GM19467 (cell line): ENCODE results near the gene FBF1.
"Not testable (repeated sequence)": the region's sequence is repeated elsewhere in the genome, so short reads cannot be mapped to it uniquely, and the experiment has no call there.

ENCODE experiments used
- ATAC-seq: cut with Tn5 transposase; IDR thresholded peaks from one replicate; pipeline ENCODE4 v1.9.1; 2021; ENCODE audit warnings: mild to moderate bottlenecking, moderate library complexity; ENCODE audit not compliant: unreplicated experiment

The FBF1 gene

DNA sequence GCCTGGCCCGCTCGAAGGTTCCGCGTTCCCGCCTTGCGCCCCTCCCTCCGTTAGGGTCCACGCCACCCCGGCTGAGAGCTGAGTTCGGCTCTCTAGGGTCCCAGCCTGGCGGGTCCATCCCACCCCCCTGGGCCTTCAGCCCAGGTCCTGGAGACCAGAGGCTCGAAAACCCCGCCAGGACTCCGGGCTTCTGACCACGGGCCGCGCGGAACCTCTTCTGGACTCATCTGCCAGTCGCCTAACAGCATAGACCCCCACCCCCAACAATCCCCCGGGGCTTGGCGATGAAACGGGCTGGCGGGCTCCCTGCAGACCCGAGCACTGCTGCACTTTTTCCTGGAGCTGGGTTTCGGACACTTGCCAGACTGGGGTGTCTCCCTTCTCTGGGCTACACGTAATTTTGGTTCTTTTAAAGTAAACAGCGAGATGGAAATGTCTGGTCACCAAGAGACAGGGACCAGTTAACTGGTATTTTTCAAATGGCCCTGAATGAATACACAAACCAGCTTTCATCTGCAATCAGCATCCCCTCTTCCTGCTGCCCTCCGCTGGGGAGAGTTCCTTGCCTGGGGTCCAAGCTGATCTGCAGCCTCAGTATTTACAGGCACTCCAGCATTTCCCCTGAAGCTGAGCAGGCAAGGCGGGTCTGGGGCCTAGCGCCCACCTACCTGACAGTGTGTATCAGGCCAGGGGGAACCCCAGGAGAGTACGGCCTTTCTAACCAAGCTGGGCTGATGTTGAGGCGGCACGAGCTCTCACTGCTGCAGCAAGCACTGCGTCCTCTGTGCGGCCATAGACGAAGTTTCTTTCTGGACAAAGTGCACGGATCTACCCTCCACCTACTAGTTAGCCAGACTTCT is 43.5 kb downstream of the FBF1 start:
- ATAC-seq: peak; percentile 14

DNA sequence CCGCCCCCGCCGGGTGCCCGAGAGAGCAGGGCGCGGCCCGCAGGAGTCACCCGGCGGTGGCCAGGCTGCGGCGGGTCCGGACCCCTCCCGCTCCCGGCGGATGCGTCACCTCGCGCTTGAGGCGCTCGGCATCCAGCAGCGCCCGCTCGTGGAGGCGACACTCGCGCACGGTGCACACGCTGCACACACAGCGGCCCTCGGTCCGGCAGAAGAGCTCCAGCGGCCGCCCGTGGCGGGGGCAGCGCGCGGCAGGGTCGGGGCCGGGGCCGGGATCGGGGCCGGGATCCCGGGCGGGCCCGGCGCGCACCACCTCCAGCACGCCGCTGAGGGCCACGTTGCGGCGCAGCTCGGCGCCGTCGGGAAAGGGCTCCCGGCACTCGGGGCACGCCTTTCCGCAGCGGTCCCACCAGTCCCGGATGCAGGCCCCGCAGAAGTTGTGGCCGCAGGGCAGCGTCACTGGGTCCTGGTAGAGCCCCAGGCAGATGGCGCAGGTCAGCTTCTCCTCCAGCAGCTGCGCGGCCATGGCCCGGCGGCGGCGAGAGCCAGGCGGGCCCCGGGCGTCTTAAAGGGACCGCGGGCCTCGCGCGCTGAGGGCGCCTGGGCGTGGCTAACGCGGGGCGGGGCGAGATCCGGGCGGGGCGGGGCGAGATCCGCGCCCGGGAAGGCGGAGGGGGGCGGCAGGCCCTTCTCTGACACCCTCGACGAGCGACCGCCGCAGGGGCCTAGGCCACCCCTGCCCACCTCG is 44.3 kb downstream of the FBF1 start, which contains the start of gene TRIM65:
TSS of gene TRIM65 (minus strand) at position 537 of the 745 bp plus-strand sequence. CDS start at position 523, 14 bp downstream.
- peak; percentile 44 for ATAC-seq

DNA sequence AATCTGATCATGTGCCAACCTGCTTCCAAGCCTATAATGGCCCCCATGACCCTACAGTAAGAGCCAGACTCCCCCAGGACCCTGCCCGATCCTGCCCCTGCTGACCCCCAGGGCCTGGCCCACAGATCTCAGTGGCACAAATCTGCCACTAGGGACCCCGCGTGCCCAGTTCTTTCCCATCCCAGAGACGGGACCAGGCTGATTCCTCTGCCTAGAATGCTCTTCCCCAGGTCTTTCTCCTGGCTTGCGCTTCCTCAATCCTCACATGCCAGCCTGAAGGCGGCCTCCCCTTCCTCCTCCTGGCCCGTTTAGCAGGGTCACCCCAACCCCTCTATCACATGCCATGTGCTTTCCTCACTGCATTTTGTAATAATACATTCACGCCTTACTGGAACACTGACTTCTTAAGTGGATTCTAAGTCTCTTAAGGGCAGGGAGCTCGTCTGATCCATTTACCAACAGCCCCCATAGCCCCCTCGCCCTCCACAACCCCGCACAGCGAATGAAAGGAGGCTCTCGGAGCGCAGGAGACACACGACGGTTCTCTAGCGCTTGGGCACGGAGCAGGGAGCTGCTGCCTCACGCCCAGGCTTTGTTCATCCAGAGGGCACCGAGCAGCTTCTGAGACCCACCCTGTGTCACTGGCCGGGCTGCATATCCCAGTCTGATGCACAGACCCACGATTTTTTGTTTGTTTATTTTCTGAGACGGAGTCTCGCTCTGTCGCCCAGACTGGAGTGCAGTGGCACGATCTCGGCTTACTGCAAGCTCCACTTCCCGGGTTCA is 45.3 kb downstream of the FBF1 start:
- ATAC-seq: no peak

DNA sequence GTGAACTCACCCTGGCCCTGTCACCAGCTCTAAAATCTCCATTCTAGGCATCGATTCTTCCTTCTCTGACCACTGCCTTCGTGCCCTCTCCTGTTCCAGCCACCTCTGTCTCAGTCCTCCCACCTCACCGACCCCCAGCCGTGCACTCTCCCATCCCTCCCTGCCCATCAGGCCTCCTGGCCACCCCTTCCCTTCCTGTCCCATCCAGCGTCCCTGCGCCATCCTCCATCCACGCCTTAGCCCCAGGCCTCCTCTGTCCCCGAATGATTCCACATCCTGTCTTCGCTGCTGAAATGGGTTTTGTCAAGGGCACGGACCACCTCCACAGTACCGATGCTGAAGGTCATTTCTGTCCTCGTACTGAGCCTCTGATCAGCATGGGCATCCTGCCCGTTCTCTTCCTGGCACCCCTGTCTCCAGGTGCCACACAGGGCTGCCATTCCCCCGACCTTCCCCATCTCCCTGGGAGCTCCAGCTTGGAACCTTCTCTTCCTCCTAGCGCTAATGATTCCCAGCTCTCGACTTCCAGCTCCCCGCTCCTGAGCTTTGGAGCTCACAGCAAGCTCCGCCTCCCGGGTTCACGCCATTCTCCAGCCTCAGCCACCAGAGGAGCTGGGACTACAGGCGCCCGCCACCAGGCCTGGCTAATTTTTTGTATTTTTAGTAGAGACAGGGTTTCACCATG is 46.7 kb downstream of the FBF1 start:
- no peak for ATAC-seq

DNA sequence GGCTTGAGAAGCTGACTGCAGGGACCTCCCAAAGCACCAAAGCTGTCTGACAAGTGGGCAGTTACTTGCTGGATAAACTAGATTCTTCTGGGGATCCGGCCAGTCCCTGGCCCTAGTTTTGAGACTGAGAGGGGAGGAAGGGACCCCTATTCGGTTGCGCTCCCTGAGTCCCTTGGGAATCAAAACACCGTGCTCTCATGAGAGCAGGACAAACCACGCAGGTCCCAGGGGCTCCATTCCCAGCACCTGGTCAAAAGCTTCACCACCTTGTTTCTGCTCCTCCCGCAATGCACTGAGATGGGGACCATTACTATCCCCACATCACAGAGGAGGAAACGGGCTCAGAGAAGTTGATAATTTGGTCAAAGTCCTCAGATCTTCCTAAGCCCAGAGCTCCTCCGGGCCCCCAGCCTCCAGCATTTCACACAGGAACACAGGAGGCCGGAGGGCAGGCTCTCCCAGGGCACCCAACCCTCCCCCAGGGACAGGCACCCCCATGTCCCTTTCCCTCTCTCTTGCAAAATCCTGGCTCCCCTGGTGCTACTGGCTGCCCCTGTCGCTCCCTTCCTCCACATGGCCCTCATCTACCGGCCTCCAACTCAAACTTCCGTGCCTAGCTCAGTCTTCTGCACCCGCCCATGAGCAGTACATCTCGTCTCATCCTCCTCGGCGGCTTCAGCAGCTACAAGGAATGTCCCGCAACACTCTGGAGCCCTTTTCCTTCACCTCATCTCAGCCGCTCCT is 47.4 kb downstream of the FBF1 start:
- ATAC-seq: no peak

DNA sequence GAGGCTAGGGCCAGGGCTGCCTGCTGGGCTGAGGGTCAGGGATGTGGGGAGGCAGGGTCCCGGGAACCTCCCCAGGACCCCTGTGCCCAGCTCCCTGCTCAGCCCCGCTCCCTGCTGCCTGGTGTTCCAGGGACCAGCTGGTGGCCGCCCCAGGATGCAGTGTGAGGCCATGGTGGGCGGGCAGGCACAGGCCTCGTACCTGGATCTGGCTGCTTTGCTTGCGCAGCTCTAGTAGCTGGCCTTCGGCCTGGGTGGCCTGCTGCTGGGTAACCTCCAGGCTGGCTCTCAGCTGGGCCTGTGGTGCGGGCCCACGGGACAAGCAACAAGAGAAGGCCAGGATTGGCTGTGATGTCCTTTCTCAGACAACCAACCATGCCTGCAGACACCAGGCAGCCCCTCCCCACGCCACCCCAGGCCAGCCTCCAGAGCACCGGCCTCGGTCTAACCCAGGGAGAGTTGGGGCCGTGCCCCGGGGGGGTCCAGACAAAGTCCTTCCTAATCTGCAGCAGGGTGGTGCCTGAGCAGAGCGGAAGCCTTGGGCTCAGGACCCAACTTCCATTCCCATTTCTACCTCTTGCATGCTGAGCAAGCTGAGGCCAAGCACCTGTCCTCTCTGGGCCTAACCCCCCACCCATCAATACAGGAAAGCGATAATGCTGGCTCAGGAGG is 48.2 kb downstream of the FBF1 start:
- no peak for ATAC-seq

DNA sequence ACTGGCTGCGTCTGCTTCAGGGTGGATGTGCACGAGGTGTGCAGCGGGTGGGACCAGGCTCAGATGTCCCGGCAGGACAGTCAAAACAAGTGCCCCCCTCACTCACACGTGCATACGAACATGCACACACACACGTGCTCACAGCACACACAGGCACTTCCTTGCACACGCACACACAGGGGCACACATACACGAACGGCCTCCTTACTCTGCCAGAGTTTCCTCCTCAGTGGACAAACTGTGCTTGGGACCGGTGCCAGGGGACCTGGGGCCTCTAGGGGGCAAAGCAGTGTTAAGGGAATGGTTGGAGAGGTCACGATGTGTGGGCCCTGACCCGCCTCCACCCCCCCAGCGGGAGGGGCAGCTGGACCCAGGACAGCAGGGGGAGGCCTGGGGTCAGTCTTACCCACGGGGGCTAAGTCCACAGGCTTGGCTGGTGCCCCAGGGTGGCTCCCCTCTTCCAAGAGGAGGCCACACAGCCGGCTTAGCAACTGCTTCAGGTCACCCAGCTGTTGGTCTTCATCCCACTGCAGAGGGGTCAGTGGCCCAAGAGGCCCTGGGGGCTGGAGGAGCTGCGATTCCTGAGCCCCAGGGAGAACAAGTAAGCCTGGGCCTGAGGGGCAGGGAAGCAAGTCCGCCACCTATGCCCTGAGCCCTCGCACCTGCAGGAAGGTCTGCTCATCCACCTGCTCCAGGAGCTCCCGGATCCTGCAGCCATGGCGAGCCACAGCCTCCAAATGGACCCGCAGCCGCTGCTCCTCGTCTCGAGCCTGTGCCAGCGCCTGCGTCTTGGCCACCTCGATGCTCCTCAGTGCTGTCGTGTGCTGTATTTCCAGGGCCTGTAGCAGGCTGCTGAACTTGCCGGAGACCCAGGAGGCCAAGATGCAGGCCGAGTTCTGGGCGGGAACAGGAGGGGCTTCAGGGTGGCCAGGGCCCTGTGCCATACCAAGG is 49.0 kb downstream of the FBF1 start:
- no peak for ATAC-seq

DNA sequence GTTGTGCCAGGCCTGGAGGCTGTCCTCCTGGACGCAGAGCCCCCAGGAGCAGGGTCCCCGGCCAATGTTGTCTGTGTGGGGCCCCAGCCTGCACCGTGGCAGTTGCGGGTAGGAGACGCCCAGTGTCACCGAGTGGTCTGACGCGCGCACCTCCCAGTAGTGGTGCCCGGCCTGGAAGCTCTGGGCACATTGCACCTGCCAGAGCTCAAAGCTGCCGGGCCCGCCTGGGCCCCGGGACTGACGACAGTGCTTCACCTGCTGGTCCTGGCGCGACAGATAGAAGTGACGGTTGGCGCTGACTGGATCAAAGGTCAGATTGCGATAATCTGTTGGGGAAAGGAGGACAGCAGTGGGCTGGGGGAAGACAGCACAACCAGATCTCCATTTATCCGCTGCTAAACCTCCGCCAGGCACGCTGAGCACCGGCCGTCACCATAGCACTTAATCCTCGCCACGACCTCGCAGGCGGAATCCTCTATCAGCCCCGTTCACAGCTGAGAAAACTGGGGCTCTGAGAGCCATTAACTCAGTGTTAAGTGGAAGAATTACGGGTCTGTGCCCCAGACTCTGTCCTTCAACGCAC is 49.7 kb downstream of the FBF1 start:
- ATAC-seq: no peak

DNA sequence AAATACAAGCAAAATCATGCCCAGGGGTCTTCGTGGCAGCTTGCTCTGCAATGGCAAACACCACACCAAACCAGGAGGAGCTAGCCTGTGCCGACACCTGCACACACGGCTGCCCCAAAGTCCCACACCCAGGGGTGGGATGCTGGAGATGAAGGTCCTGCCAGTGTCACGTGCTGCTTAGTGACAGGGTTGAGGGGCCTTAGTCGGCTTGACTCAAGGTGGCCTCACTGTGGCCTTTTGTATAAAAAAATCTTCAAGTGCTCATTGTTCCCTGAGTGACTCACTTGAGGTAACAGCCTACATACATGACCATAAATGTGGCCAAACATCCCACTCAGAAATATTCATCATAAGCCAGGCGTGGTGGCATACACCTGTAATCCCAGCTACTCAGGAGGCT is 51.4 kb downstream of the FBF1 start:
- no peak for ATAC-seq

DNA sequence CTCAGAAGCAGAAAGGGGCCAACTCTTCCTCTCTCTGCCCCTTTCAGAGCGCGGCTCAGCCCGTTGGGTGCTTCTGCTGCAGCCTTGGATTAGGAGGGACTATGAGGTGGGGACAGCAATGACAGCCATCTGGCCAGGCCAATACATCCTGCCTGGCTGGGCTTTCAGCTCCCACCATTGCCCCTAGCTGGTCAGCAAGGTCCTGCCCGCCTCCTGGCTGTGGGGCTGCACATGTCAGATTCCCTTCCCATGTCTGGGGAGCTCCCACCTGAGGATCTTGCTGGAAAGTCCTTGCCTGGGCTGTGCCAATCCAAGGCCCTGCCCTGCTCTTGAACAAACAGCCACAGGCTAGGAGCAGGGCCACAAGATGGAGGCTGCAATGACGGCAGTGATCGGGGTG is 52.4 kb downstream of the FBF1 start:
- ATAC-seq: no peak

DNA sequence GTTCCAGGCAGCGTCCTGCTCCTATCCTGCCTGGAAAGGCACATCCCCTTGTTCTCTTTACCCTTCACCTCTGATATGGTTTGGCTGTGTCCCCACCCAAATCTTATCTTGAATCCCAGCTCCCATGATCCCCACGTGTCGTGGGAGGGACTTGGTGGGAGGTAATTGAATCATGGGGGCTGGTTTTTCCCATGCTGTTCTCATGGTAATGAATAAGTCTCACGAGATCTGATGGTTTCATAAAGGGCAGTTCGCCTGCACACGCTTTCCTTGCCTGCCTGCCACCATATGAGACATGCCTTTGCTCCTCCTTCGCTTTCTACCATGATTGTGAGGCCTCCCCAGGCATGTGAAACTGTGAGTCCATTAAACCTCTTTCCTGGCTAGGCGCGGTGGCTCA is 55.0 kb downstream of the FBF1 start:
- not testable (repeated sequence) for ATAC-seq

DNA sequence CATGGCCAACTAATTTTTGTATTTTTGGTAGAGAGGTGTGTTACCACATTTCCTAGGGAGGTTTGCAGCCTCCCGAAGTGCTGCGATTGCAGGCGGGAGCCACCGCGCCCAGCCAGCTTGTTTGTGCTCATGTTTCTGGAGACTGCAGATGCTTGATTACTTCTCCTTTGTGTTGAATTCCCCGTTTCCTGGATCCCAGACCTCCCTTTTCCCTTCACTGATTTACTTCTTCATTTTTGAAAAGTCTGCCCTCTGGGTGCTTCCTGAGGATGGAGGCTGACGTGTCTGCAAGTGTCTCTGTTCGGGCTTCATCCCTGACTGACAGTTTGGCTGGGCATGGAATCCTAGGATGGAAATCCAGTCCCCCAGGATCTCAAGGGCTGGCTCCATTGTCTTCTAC is 55.4 kb downstream of the FBF1 start:
- ATAC-seq: no peak

DNA sequence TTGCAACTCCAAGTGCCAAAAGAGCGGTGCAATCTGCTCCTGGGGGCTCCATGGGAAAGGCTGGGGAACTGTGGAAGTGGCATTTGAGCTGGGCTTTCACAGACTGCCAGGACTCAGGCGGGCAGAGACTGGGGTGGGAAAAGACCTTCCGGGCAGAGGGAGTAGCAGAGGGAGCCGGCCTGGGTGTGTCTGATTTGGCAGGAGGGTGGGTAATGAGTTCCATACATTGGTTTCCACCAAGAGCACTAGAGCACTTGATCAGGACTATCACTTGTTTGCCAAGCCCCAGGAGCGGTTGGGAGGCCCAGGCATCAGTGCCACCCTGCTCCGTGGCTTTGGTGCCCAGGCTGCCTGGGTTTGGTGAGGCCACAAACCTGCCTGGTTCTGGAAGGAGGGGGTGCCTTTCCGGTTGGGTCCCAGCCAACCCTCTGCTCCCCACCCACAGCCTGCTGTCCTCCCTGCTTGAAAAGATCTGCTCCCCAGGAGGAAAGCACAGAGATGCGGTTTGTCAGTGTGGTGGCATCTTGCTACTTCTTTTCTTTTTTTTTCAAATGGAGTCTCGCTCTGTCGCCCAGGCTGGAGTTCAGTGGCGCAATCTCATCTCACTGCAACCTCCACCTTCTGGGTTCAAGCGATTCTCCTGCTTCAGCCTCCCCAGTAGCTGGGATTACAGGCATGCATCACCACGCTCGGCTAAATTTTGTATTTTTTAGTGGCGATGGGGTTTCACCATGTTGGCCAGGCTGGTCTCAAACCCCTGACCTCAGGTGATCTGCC is 59.0 kb downstream of the FBF1 start:
- no peak for ATAC-seq

DNA sequence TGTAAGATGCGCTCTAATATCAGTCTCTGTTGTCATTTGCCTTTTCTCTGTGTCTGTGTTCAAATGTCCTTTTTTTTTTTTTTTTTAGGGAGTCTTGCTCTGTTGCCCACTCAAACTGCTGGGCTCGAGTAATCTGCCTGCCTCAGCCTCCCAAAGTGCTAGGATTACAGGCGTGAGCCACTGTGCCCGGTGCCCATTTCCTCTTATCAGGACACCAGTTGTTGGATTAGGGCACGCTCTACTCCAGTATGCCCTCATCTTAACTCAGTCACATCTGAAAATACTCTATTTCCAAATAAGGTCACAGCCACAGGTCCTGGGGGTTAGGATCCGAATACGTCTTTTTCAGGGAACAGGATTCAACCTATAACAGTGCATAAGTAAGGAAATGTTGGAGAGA is 60.6 kb downstream of the FBF1 start:
- no peak for ATAC-seq

DNA sequence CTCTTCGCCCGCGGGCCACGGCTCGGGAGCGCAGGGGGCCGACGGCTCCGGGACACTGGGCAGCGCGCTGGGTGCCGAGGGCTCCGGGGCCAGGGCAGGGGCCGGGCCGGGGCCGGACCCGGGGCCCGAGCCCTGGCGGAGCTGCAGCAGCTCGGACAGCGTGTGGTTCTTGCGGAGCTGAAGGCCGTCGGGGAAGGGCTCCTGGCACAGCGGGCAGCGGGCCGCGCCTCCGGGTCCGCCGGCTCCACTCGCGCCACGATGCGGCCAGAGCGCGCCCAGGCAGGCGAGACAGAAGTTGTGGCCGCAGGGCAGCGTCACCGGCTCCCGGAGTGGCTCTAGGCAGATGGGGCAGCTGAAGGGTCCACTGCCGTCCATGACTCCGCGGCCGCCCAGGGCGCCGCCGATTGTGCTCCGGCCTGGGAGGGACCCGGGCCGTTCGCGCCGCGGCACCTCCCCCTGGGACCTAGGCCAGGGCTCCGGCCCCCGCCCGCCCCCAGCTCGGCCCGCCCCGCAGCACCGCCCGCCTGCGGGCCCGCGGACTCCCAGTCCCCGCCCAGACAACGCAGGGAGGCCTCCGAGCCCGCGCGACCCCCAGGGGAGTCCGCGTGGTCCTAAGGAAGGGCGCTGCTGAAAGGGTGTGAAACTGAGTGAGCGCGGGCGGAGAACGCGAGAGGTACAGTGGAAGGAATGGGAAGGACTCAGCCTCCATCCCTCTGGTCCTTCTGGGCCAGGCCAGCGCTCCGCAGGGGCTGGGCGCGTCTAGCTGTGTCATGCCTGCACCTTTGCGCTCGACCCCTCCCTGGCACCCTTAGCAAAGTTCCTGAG is 62.5 kb downstream of the FBF1 start, which contains the start of gene TRIM47:
TSS of gene TRIM47 (minus strand) at position 408 of the 825 bp plus-strand sequence. CDS start at position 375, 33 bp downstream.
- ATAC-seq: no peak

DNA sequence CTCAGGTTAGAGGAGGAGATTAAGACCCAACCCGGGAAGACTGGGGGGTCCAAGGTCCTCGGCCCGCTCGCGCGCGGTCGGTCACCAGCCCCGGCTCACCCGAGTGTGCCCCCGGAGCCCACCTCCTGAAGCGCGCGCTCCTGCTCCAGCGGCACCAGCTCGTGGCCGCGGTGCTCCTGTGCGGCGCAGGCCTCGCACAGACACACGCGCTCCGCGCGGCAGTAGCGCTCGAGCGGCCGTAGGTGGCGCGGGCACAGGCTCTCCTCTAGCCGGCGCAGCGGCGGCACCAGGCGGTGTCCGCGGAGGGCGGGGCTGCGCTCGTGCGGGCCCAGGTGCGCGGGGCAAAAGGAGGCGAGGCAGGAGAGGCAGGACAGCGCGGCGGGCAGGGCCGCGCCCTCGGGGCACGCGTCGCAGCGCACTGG is 63.1 kb downstream of the FBF1 start:
- no peak for ATAC-seq
